OCI-M1 (cell line): ENCODE results near the gene LY6G5C.

Experiments used
- DNase-seq: peaks from one replicate; lab custom pipeline; 2025; lab: John Stamatoyannopoulos, UW

The LY6G5C gene

DNA sequence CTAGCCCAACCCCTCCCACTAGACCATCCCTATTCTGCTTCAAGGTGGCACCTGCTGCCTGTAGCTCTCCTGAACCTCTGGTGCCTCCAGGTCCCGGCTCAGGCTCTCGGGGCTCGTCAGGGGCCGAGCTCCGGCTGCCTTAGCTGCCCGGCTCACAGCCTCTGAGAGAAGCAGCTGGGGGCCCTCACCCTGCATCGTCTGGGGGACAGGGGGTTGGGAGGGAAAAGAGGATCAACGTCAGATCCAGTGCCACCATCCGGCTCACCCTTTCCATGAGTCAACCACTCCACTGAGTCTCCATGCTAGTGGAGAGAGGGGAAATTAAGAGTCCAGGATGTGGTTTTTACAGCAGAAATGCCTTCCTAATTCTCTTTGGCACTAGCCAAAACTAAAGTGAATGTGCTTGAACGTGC is 41.4 kb downstream of the LY6G5C start:
- DNase-seq = no peak

DNA sequence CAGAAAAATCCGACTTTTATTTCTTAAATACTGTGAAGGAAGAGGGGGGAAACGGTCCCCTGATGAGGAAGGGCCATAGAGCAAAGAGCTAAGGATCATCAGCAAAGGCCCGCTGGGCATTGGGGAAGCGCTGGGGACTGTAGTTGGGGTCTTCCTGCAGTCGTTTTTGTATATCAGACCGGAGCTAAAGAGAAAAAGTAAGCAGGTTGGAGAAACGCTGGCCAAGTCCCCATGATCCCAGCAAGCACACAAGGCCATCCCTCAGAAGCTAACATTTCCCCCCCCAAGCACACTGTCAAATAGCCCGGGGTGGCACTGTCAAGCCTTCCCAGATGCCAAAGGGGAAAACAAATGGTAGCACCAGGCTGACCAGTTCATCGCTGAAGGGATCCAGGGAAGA is 41.8 kb downstream of the LY6G5C start:
- DNase-seq = no peak

DNA sequence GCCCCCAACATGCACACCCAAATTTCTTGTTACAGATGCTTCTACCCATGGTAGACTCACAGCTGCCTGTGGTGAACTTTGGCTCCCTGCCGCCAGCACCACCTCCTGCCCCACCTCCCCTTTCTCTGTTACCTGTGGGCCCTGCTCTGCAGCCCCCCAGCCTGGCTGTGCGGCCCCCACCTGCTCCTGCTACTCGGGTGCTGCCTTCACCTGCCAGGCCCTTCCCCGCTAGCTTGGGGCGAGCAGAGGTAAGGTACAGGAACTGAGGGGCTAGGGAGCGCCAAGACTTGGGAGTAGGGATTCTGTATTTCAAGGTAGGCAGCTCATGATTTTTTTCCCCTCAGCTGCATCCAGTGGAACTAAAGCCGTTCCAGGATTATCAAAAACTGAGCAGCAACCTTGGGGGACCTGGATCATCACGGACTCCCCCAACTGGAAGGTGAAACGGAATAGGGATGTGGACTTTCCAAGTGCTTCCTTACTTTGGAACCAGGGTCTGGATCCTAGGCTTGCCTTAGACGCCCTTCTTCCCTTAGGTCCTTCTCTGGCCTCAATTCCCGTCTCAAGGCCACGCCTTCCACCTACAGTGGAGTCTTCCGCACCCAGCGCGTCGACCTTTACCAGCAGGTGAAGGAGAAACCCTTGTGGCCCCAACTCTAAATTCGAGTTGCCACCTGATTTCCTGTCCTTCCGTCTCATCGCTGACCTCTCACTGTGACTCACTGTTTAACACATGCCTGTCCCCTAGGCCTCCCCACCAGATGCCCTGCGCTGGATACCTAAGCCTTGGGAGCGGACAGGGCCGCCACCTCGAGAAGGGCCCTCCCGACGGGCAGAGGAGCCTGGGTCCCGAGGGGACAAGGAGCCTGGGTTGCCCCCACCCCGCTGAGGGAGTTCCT is 43.9 kb downstream of the LY6G5C start:
- DNase-seq = no peak

DNA sequence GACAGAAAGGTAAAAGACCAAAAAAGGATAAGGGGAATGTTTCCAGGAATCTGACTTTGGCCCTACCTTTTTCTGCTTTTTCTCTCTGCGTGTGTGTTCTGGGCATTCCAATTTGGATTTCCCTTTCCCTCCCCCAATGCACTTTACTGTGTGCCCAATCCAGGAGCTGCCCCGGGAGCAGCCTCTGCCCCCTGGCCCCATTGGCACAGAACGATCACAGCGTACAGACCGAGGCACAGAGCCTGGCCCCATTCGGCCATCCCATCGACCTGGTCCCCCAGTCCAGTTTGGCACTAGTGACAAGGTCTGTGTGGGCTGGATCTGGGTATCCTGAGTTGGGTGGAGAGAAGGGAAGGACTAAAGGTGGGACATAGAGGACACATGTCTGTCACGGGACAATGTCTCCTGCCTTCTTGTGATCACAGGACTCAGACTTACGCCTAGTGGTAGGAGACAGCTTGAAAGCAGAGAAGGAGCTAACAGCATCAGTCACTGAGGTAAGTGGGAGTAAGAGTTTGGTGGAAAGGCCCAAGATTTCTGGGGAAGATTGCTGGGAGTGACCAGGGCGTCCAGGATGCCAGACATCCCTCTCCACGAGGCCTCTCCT is 45.8 kb downstream of the LY6G5C start:
- no peak for DNase-seq

DNA sequence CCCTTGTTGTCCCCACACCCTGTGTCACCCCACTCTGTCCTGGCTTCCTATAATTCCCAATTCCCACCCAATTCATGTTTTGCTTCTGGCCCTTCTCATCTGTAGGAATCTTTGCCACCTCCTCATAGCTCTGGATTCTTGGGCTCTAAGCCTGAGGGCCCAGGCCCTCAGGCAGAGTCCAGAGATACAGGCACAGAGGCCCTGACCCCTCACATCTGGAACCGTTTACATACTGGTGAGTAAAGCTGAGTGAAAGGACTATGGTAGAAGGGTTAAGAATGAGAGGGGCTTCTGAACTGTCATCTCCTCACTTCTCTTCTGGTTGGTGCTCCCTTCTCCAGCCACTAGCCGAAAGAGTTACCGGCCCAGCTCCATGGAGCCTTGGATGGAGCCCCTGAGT is 46.7 kb downstream of the LY6G5C start:
- DNase-seq = no peak

DNA sequence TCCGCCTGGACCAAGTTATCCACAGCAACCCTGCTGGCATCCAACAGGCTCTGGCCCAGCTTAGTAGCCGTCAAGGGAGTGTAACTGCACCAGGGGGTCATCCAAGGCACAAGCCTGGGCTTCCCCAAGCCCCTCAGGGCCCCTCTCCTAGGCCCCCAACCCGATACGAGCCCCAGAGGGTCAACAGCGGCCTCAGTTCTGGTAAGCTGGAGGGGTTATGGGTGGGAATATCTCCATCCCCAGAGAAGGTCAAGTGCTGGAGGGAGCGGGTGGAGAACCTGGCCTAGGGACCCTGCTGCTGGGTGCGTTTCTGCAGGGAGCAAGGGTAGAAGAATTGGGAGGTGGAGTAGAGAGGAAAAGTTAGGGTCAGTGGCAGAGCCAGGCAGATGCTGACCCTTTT is 47.4 kb downstream of the LY6G5C start:
- no peak for DNase-seq

DNA sequence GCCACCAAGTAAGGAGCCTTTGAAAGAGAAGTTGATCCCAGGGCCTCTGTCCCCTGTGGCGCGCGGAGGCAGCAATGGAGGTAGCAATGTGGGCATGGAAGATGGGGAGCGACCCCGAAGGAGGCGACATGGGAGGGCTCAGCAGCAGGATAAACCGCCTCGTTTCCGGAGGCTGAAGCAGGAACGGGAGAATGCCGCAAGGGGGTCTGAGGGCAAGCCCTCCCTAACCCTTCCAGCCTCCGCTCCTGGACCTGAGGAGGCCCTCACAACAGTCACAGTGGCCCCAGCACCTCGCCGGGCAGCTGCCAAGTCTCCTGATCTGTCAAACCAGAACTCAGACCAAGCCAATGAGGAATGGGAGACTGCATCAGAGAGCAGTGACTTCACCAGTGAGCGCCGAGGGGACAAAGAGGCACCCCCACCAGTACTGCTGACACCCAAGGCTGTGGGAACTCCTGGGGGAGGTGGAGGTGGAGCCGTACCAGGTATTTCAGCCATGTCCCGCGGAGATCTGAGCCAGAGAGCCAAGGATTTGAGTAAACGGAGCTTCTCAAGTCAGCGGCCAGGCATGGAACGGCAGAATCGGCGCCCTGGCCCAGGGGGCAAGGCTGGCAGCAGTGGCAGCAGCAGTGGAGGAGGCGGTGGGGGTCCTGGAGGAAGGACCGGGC is 48.5 kb downstream of the LY6G5C start:
- DNase-seq = no peak

DNA sequence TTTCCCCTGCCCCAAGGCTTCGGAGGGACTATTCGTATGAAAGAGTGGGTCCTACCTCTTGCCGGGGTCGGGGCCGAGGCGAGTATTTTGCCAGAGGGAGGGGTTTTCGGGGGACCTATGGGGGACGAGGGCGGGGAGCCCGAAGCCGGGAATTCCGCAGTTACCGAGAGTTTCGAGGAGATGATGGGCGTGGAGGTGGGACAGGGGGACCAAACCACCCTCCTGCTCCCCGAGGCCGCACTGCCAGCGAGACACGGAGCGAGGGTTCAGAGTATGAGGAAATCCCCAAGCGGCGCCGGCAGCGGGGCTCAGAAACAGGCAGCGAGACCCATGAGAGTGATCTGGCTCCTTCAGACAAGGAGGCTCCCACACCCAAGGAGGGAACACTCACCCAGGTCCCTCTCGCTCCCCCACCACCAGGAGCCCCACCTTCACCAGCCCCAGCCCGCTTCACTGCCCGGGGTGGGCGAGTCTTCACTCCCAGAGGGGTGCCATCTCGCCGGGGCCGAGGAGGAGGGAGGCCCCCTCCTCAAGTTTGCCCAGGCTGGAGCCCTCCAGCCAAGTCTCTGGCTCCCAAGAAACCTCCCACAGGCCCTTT is 49.1 kb downstream of the LY6G5C start:
- no peak for DNase-seq

DNA sequence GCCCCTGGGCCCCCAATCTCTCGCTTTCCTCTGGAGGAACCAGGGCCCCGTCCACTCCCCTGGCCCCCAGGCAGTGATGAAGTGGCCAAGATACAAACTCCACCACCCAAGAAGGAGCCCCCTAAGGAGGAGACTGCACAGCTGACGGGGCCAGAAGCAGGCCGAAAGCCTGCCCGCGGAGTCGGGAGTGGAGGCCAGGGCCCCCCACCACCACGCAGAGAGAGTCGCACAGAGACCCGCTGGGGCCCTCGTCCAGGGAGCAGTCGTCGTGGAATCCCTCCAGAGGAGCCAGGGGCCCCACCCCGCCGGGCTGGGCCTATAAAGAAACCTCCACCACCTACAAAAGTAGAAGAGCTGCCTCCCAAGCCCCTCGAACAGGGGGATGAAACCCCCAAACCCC is 49.7 kb downstream of the LY6G5C start:
- DNase-seq = no peak

DNA sequence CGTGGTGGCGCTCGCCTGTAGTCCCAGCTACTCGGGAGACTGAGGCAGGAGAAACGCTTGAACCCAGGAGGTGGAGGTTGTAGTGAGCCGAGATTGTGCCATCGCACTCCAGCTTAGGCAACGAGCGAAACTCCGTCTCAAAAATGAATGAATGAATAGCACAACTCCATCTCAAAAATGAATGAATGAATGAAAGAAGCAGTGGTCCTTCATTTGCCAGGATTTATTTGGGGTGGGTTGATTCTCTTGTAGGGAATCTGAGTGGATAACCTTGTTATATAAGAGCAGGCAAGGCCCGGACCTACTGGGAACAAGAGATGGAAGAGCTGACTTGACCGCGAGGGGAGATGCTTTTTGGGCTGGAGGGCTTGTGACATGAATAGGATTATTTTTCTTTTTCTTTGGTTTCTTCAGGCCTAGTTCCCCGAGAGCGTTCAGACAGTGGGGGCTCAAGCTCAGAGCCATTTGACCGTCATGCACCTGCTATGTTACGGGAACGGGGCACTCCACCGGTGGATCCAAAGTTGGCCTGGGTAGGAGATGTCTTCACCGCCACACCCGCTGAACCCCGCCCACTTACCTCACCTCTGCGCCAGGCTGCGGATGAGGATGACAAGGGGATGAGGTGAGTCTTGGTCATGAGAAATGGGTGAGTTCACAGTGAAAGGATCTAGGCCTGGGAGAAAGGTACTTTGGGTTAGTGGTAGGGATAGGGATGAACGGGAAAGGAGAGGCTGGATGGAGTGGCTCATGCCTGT is 50.5 kb downstream of the LY6G5C start:
- DNase-seq = no peak

DNA sequence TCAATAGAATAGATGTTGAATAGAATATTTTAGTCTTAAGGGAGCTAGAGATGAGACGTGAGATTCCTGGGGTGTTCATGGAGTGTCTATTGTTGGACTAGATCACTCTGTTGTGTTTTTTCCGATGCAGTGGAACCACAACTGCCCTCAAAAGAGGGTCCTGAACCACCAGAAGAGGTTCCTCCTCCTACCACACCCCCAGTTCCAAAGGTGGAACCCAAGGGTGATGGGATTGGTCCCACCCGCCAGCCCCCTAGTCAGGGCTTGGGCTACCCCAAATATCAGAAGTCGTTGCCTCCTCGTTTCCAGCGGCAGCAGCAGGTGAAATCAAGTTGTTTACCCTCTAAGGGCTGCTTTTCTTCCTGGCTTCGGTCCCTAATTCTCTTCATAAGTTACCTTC is 51.9 kb downstream of the LY6G5C start:
- DNase-seq = no peak

DNA sequence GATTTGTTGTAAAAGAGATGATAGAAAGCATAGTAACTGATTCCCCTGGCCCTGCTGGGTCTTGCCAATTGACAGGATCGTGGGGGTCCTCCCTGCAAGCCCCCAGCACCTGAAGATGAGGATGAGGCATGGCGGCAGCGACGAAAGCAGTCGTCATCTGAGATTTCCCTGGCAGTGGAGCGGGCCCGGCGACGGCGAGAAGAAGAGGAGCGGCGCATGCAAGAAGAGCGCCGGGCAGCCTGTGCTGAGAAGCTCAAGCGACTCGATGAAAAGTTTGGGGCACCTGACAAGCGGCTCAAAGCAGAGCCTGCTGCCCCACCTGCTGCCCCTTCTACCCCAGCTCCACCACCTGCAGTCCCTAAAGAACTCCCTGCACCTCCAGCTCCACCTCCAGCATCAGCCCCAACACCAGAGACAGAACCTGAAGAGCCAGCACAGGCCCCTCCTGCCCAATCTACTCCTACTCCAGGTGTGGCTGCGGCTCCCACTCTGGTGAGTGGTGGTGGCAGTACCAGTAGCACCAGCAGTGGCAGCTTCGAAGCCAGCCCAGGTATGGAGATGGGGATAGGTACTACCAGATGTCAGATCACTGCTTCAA is 53.1 kb downstream of the LY6G5C start:
- no peak for DNase-seq

DNA sequence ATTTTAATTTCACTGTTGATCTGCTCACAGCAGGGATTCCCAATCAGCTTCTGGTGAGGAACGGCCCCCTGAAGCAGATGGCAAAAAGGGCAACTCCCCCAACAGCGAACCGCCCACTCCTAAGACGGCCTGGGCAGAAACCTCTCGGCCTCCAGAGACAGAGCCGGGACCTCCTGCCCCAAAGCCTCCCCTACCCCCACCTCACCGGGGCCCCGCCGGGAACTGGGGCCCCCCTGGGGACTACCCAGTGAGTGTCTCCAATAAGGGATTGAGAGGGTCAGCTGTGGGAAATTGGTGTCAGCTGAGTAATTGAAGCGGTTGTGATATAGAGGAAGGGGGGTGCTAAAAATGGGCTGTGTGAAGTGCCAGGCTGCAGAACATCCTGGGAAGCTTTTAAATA is 53.9 kb downstream of the LY6G5C start:
- no peak for DNase-seq
